ENCODE results near the gene IGSF21. TPM values are rescaled to one million over a fixed set of nuclear protein-coding genes. Genes with fewer than 3 reads are reported as not detected.

IGSF21 gene
- total RNA-seq, 4 donors from 2014 or later = not detected

- Histone ChIP-seq H3K9me3 (no peaks in the 10 kb centered on the region), H3K36me3 (no peaks in the 10 kb centered on the region), H3K27me3 (no peaks in the 10 kb centered on the region), H3K27ac (no peak overlapping the region), H3K4me1 (no peaks in the 10 kb centered on the region), H3K4me3 (no peak overlapping the region)
- no peak for TF ChIP-seq POLR2A (IDR thresholded peaks at IDR 0.05)
- TF ChIP-seq CTCF (IDR thresholded peaks at IDR 0.05) = no peak
- DNase-seq = no peak
Measured at GRCh38 chr1:18191481-18192155, 84.0 kb downstream of the IGSF21 start.

- DNase-seq = no peak
- no peaks in the 10 kb centered on the region for H3K36me3 ChIP-seq
Measured at GRCh38 chr1:18192182-18192581, 84.6 kb downstream of the IGSF21 start.

GRCh38 chr1:18192974-18193373, 85.4 kb downstream of the IGSF21 start:
- Histone ChIP-seq H3K27ac (no peak overlapping the region), H3K27me3 (no peaks in the 10 kb centered on the region), H3K4me3 (no peak overlapping the region), H3K36me3 (no peaks in the 10 kb centered on the region), H3K9me3 (no peaks in the 10 kb centered on the region), H3K4me1 (no peaks in the 10 kb centered on the region)
- no peak for DNase-seq
- TF ChIP-seq CTCF (IDR thresholded peaks at IDR 0.05) (no peak), POLR2A (IDR thresholded peaks at IDR 0.05) (no peak)

More at GRCh38 chr1:18192182-18192581, 84.6 kb downstream of the IGSF21 start:
- no peak for TF ChIP-seq CTCF (IDR thresholded peaks at IDR 0.05)
- TF ChIP-seq POLR2A (IDR thresholded peaks at IDR 0.05) = no peak
- Histone ChIP-seq H3K27me3 (no peaks in the 10 kb centered on the region), H3K27ac (no peak overlapping the region), H3K9me3 (no peaks in the 10 kb centered on the region), H3K4me1 (no peaks in the 10 kb centered on the region), H3K4me3 (no peak overlapping the region)

GRCh38 chr1:18197299-18197698, 89.7 kb downstream of the IGSF21 start:
- H3K27me3 ChIP-seq = no peaks in the 10 kb centered on the region
- H3K4me1 ChIP-seq = no peaks in the 10 kb centered on the region
- no peak overlapping the region for H3K4me3 ChIP-seq
- DNase-seq = no peak
- H3K27ac ChIP-seq = no peak overlapping the region
- H3K36me3 ChIP-seq = no peaks in the 10 kb centered on the region
- no peak for TF ChIP-seq CTCF (IDR thresholded peaks at IDR 0.05)
- no peak for TF ChIP-seq POLR2A (IDR thresholded peaks at IDR 0.05)
- H3K9me3 ChIP-seq = no peaks in the 10 kb centered on the region

- Histone ChIP-seq H3K9me3 (no peaks in the 10 kb centered on the region), H3K4me1 (no peaks in the 10 kb centered on the region), H3K4me3 (no peak overlapping the region), H3K27ac (no peak overlapping the region), H3K36me3 (no peaks in the 10 kb centered on the region), H3K27me3 (no peaks in the 10 kb centered on the region)
- no peak for TF ChIP-seq CTCF (IDR thresholded peaks at IDR 0.05)
- no peak for TF ChIP-seq POLR2A (IDR thresholded peaks at IDR 0.05)
- no peak for DNase-seq
Measured at GRCh38 chr1:18198260-18198659, 90.7 kb downstream of the IGSF21 start.

- Histone ChIP-seq H3K9me3 (no peaks in the 10 kb centered on the region), H3K27ac (no peak overlapping the region), H3K36me3 (no peaks in the 10 kb centered on the region), H3K4me1 (no peaks in the 10 kb centered on the region), H3K4me3 (no peak overlapping the region), H3K27me3 (no peaks in the 10 kb centered on the region)
- DNase-seq = no peak
- TF ChIP-seq POLR2A (IDR thresholded peaks at IDR 0.05) (no peak), CTCF (IDR thresholded peaks at IDR 0.05) (no peak)
Measured at GRCh38 chr1:18199462-18199861, 91.9 kb downstream of the IGSF21 start.
